Lower leg skin (tissue), 3 donors: Measurements from ENCODE around the gene ERH.

Experiments
- POLR2A ChIP-seq, 2 donors: fragments of 450-650 bp; IDR thresholded peaks; one replicate each; pipeline ENCODE4 v1.6.1; 2016 to 2017; ENCODE audit warnings: antibody characterized with exemption in 2 of 2, mild to moderate bottlenecking in 1 of 2, moderate library complexity in 1 of 2
- TF ChIP-seq, protein P1 (sequence below), 3 donors: fragments of 450-650 bp; IDR thresholded peaks; one replicate each; pipeline ENCODE4 v1.5.1; 2016; ENCODE audit warnings: antibody characterized with exemption in 3 of 3, mild to moderate bottlenecking in 3 of 3, moderate library complexity in 2 of 3

DNA sequence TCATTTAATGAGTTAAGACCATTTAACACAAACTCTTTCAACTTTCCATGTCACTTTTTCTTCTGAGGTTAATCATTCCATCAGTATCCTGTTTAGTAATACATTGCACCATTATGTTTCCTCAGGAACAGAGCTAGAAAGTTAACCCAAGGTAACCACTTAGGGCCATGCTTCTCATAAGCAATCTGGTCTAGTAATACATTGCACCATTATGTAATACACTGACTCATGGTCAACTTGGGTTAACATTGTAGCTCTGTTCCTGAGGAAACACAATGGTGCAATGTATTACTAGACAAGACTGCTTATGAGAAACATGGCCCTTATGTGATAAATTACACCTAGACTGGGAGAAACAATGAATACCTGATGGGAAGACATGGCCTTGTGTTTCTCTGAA, 21.7 kb downstream of the ERH start:
- TF ChIP-seq, protein P1, sequence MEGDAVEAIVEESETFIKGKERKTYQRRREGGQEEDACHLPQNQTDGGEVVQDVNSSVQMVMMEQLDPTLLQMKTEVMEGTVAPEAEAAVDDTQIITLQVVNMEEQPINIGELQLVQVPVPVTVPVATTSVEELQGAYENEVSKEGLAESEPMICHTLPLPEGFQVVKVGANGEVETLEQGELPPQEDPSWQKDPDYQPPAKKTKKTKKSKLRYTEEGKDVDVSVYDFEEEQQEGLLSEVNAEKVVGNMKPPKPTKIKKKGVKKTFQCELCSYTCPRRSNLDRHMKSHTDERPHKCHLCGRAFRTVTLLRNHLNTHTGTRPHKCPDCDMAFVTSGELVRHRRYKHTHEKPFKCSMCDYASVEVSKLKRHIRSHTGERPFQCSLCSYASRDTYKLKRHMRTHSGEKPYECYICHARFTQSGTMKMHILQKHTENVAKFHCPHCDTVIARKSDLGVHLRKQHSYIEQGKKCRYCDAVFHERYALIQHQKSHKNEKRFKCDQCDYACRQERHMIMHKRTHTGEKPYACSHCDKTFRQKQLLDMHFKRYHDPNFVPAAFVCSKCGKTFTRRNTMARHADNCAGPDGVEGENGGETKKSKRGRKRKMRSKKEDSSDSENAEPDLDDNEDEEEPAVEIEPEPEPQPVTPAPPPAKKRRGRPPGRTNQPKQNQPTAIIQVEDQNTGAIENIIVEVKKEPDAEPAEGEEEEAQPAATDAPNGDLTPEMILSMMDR (IDR thresholded peaks at IDR 0.05) = no peak
- TF ChIP-seq POLR2A (IDR thresholded peaks at IDR 0.05) = no peak
